HG02642 (cell line): ENCODE measurements around the gene CCDC141.

ENCODE experiments used
- ATAC-seq: cut with Tn5 transposase; IDR thresholded peaks from one replicate; pipeline ENCODE4 v1.9.1; 2021; ENCODE audit warnings: mild to moderate bottlenecking; ENCODE audit not compliant: unreplicated experiment, poor library complexity

Gene CCDC141

DNA sequence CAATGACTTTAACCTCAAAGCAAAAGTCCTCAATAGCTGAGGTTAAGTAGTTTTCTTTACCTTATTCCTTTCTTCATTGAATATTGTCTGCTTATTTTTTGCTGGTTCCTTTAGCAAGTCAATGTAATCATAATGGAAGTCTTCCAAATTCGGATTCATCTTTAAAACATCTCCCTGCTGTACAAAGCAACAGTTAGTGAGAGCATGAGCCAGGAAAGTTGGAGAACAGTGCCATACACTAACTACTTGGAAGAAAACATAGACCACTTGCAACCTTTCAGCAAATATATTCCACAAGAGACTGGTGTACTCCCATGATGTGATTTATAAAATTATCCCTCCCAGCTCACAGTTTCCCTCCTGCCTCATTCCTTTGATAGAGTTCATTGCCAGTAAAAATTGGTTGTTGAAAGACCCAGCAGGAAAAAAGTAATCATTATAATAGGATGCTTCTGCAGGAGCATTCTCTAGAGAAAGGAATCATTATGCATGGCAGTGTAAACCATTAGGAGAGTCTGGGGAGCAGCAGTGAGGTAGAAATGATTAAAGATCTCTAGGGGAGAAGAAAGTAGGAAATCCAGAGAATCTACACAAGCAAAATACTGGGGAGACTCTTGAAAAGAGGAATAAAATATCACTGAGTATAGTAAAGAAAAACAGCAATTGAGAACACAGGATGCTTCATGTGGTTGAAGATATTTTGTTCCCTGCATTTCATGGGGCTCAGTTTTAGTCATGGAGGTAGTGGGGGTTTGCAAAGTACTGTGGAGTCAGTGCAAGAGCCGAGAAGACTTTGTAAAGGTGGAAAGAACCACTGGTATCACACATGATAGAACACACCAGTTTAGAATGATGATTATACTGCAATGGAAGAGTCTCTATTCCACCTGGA is 204.1 kb downstream of the CCDC141 start:
- no peak for ATAC-seq

DNA sequence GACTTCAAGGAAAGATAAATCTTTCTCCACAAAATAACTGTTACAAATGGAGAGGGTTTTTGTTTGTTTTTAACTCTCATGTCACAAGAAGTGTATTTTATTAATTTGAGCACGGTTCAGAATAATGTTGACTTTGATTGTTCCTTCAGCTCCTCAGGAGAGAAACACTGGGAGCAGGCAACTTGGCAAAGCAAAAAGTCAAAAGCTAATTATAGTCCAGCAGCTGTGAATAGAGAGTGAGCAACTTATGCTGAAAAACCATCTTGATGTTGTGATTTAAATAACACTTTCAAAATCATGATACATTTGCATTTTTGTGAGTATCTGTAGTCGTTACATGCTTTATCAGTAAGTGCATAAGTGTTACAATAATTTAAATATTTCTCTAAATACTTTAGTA is 205.2 kb downstream of the CCDC141 start:
- ATAC-seq, result no peak

DNA sequence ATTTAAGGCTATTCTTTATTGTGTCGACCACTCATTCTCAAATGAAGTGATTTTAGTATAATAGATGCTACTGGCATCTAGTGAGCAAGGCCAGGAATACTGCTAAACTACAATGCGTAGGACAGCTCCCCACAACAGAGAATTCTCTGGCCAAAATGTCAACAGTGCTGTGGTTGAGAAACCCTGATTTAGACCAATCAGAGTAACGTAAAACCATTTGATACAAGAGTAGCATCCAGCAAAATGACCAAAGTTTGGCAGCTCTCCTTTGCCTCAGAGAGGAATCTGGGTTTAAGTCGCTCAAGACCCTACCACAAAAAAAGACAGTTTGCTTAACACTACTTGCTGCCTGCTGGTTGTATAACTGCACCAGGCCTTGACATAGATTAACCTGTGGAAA is 205.7 kb downstream of the CCDC141 start:
- ATAC-seq, result no peak

GRCh38 chr2:178843697-178844096 is 206.2 kb downstream of the CCDC141 start:
- ATAC-seq, result no peak

GRCh38 chr2:178836807-178837206 is 213.1 kb downstream of the CCDC141 start:
- no peak for ATAC-seq

DNA sequence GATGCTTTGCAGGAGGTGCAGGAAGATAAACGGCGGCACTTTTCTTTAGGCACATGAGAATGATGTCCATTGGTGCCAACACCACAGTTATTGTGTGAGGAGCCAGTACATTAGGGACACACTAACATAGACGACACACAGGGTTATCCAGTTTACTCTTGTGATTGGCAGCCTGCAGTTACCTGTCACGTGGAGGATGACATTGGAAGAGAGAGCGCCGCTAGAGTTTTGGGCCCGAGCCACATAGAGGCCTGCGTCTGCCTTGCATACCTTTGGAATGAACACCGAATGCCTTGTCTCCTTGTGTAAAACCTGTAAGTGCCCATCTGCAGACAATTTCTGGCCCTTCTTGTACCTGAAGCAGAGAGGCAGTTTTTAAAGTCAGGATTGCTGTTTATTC is 215.9 kb downstream of the CCDC141 start:
- no peak for ATAC-seq

GRCh38 chr2:178833382-178833781 is 216.6 kb downstream of the CCDC141 start:
- no peak for ATAC-seq

DNA sequence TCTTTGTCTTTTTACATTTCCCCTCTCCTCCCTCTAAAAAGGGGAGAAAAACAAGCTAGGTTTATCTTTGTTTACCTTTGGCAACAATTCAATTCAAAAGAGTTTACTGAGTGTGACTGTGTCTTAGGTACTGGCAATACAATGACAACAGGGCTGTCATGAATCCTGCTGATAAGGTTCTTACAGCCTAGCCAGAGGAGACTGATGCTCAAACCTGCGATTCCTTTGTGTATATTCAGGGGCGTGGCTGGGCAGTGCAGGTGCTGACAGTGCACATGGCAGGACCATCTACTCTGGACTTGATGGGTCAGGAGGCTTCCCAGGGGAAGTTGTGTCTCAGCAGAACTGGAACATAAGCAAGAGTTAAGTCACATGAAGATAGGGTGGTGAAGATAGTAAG is 219.5 kb downstream of the CCDC141 start:
- no peak for ATAC-seq

- ATAC-seq, result no peak
Measured at GRCh38 chr2:178829981-178830380, 220.0 kb downstream of the CCDC141 start.

DNA sequence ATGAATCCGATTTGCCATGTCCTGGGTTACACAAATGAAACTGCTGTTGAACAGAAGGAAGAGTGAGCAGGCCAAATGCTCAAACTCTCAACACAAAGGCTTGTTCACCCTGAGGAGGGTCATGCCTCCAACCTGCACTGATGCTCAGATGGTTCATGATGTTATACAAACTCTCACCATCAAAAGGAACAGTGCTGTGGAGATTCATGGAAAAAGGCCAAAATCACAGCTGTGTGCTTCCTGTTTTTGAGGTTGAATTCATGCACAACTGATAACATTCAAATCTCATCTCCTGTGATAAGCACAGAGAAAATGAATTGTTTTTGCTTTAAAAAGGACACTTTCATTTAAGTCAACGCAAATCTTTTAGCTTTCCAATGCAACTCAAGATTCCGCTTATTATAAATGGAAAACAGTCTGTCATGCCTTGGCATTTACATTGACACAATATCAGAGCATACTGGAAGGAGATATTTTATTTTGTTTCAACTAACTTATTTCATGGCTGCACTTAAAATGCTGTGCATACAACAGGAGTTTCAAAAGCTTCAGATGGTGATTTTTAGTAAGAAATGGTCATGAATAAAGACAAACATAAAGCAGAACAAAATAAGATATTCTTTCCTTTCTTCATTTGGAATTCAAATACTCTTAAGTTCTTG is 220.5 kb downstream of the CCDC141 start:
- ATAC-seq, result no peak

DNA sequence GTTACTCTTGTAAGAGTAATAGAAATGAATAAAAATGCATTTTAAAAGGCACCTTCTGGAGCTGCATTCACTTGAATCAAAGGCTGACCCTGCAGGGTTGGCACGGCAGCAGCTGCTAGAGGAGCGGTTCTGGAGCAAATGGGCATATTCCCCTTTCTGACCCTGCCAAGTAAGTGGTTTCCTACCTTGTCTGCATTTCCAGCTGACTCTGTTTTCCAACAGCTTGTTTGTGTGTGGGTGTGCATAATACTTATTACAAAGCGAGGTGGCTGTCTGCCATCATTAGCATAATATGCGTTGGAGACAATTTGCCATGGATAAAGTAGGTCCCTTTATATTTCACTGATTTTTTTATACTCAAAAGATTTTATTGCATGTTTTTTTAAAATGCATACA is 221.5 kb downstream of the CCDC141 start:
- ATAC-seq, result no peak

DNA sequence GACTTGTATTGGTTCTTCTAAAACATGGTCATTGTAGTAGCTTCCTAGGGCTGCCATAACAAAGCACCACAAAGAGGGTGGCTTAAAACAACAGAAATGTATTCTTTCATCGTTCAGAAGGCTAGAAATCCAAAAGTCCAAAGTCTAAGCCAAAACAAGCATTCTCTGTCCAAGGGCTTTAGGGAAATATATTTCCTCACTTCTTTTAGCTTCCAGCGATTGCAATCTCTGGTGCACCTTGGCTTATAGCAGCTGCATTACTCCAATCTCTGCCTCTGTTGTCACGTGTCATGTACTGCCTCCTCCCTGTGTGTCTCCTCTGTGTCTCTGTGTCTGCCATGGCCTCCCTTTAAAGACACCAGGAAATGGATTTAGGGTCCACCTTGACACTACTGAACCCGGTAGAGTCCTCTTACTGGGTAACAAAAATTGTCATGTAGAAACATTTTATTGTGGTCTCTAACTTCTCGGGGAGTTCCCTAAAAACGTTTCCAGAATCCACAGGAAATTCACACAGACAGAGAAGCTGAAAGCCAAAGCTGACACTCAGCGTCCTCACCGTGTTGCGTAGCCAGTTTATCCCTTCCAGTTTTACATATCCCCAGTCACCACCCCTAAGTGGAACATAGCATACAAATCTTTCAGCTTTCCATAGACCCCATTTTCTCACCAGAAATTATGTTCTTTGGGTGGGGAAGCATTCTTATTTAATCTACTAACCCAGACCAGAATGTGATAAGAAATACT is 222.0 kb downstream of the CCDC141 start:
- no peak for ATAC-seq

DNA sequence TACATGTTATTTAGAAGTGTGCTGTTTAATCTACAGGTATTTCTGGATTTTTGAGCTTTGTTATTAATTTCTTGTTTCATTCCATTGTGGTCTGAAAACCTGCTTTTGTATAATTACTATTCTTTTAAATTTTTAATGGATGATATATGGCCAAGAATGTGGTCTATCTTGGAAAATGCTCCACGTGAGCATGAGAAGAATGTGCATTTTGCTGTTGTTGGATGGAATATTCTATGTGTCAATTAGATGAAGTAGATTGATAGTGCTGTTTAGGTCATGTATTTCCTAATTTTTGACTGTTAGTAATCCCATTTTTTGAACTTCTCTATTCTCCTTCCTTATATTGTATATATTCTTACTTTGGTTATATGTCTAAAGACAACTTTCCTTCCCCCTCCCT is 222.8 kb downstream of the CCDC141 start:
- ATAC-seq, result no peak

GRCh38 chr2:178825183-178825582 is 224.8 kb downstream of the CCDC141 start:
- no peak for ATAC-seq

GRCh38 chr2:178824181-178824580 is 225.8 kb downstream of the CCDC141 start:
- ATAC-seq, result no peak

- peak; percentile 89 for ATAC-seq
Measured at GRCh38 chr2:178819992-178820391, 229.9 kb downstream of the CCDC141 start.

DNA sequence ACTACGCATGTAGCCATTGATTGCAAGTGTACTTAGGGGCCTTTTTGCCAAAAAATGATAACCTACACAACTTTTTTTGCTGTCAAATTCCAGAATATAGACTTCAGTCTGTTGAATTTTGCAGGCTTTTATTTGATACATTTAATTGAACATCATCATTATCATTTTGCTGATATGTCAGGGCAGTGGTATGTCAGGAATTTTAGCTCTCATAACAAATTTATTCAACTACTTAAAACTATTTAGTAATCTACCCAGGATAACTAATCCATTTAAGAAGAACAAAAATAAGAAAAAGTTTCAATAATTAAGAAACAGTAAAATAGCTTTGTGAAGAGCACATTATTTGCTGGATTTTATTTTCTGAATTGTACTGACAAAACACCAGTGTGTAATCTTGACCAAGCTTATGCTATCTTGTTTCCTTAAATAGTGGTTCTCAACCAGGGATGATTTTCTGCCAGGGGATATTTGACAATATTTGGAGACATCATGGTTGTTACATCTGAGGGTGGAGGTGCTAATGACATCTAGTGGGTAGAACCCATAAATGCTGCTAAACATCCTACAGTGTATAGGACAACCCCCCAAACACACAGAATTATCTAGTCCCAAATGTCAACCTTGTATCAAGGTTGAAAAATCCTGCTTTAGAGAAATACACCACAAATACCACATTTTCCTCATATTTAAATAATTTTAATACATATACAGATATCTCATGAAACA is 230.6 kb downstream of the CCDC141 start:
- ATAC-seq, result no peak

GRCh38 chr2:178811901-178812300 is 238.0 kb downstream of the CCDC141 start:
- ATAC-seq, result no peak

GRCh38 chr2:178811045-178811444 is 238.9 kb downstream of the CCDC141 start:
- no peak for ATAC-seq

DNA sequence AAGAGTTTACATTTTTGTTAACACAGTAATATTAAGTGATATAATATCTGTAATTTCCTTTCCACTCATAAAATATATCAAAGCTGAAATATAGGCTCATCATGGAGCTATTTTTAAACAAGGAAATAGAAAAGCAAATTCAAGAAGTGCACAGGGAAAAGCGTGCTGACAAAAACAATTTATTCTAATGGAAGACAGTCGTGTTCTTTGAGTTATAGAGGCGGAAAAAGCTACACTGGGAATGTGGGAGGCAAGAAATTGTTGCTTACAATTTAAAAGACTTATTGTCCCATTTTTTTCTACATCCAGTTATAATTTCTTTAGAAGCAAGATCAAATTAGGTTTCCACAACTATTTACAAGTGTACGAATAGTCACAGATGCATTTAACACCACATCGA is 239.5 kb downstream of the CCDC141 start:
- no peak for ATAC-seq
